ENCODE data around the gene GABRB3.

The GABRB3 gene

GRCh38 chr15:26624128-26624527 lies 148.7 kb downstream of the GABRB3 start:
- DNase-seq: no peak

- DNase-seq: no peak
These were observed 149.8 kb downstream of the GABRB3 start for GRCh38 chr15:26623071-26623470.

GRCh38 chr15:26621816-26622215 lies 151.1 kb downstream of the GABRB3 start:
- no peak for DNase-seq

GRCh38 chr15:26620528-26621458 lies 152.1 kb downstream of the GABRB3 start:
- DNase-seq: no peak

- no peak for DNase-seq
These were observed 157.0 kb downstream of the GABRB3 start for GRCh38 chr15:26615927-26616302.

GRCh38 chr15:26615188-26615926 lies 157.5 kb downstream of the GABRB3 start:
- DNase-seq: no peak

- no peak for DNase-seq
These were observed 158.1 kb downstream of the GABRB3 start for GRCh38 chr15:26614734-26615133.

- DNase-seq: no peak
These were observed 174.2 kb downstream of the GABRB3 start for GRCh38 chr15:26598704-26599103.

- DNase-seq: no peak
These were observed 177.3 kb downstream of the GABRB3 start for GRCh38 chr15:26595611-26596010.

GRCh38 chr15:26590676-26591075 lies 182.2 kb downstream of the GABRB3 start:
- DNase-seq: no peak

- DNase-seq: no peak
These were observed 190.0 kb downstream of the GABRB3 start for GRCh38 chr15:26582840-26583239.

GRCh38 chr15:26580943-26581342 lies 191.9 kb downstream of the GABRB3 start:
- no peak for DNase-seq

- DNase-seq: no peak
These were observed 200.1 kb downstream of the GABRB3 start for GRCh38 chr15:26572602-26573350.

- DNase-seq: no peak
These were observed 201.5 kb downstream of the GABRB3 start for GRCh38 chr15:26571346-26571745.

- no peak for DNase-seq
These were observed 207.3 kb downstream of the GABRB3 start for GRCh38 chr15:26565542-26565941.

GRCh38 chr15:26564361-26564760 lies 208.5 kb downstream of the GABRB3 start:
- DNase-seq: no peak

GRCh38 chr15:26562336-26562735 lies 210.5 kb downstream of the GABRB3 start:
- DNase-seq: no peak

- no peak for DNase-seq
These were observed 211.0 kb downstream of the GABRB3 start for GRCh38 chr15:26561896-26562295.

GRCh38 chr15:26561130-26561529 lies 211.7 kb downstream of the GABRB3 start:
- DNase-seq: no peak

- DNase-seq: no peak
These were observed 217.0 kb downstream of the GABRB3 start for GRCh38 chr15:26555898-26556297.

GRCh38 chr15:26551473-26551872 lies 221.4 kb downstream of the GABRB3 start:
- DNase-seq: no peak

- DNase-seq: no peak
These were observed 222.0 kb downstream of the GABRB3 start for GRCh38 chr15:26550880-26551279.

- no peak for DNase-seq
These were observed 235.2 kb downstream of the GABRB3 start for GRCh38 chr15:26537663-26538062.

Measured in CD4-positive, alpha-beta T cell treated with Interleukin-12 subunit alpha and Interleukin-12 subunit beta, for 1 hour (primary cell).